Skeletal muscle tissue (tissue), 4 donors: ENCODE measurements around the gene PRDX2. TPM values are rescaled to one million over a fixed set of nuclear protein-coding genes. Genes with fewer than 3 reads are reported as not detected.
"Not testable (repeated sequence)": the region's sequence is repeated elsewhere in the genome, so short reads cannot be mapped to it uniquely, and the experiment has no call there.

ENCODE experiments used
- H3K27ac ChIP-seq: one replicate; pipeline ENCODE4 v1.7.0; 2013; ENCODE audit warnings: mild to moderate bottlenecking, low read depth, low read length, inconsistent platforms
- H3K27me3 ChIP-seq, 3 donors: one replicate each; pipeline ENCODE4 v1.7.0; 2013; ENCODE audit warnings: low read length in 3 of 3; ENCODE audit not compliant: control insufficient read depth in 3 of 3, insufficient read depth in 3 of 3
- H3K36me3 ChIP-seq, 3 donors: one replicate each; pipeline ENCODE4 v1.7.0; 2013; ENCODE audit warnings: low read length in 3 of 3; ENCODE audit not compliant: control insufficient read depth in 3 of 3, insufficient read depth in 3 of 3
- H3K4me1 ChIP-seq, 3 donors: one replicate each; pipeline ENCODE4 v1.7.0; 2013; ENCODE audit warnings: low read length in 3 of 3, mild to moderate bottlenecking in 3 of 3; ENCODE audit not compliant: control insufficient read depth in 3 of 3, insufficient read depth in 3 of 3
- H3K4me3 ChIP-seq, 3 donors: one replicate each; pipeline ENCODE4 v1.7.0; 2013; ENCODE audit warnings: low read length in 3 of 3
- H3K9ac ChIP-seq, 3 donors: one replicate each; pipeline ENCODE4 v1.7.0; 2013; ENCODE audit warnings: low read length in 3 of 3, mild to moderate bottlenecking in 3 of 3, moderate library complexity in 2 of 3, low read depth in 1 of 3
- H3K9me3 ChIP-seq, 3 donors: one replicate each; pipeline ENCODE4 v1.7.0; 2013; ENCODE audit warnings: low read length in 3 of 3; ENCODE audit not compliant: control insufficient read depth in 3 of 3
- total RNA-seq: library from RNA; depleted of rRNA; stranded (reverse); fragments of >200 nt; gene quantifications from one replicate; pipeline ENCODE4 v1.2.3, GENCODE V29; 2014
- donor health status: Osteomylitis.

The PRDX2 gene
- total RNA-seq, 1 donor from 2014 or later, result 207 TPM

- no peak overlapping the region for H3K27ac ChIP-seq
- H3K4me3 ChIP-seq, result peak overlapping the region; percentile 5 to 99 (median 98)
- peak overlapping the region; percentile 93 to 99 (median 97) for H3K9ac ChIP-seq
Observed at GRCh38 chr19:12800466-12800770, 1.2 kb downstream of the PRDX2 start.

GRCh38 chr19:12799742-12800465, 1.7 kb downstream of the PRDX2 start:
- no peak overlapping the region for H3K27ac ChIP-seq
- no peaks in the 10 kb centered on the region for H3K9me3 ChIP-seq
- H3K4me1 ChIP-seq, result peaks cover 28 to 43% (median 30%) of the 10 kb centered on the region in 3 donors
- peak overlapping the region; percentile 93 to 99 (median 97) for H3K9ac ChIP-seq
- peak overlapping the region in 2 of 3 donors; percentile 19 to 99 for H3K4me3 ChIP-seq
- no peaks in the 10 kb centered on the region for H3K27me3 ChIP-seq
- peaks cover 20 to 25% (median 24%) of the 10 kb centered on the region in 3 donors for H3K36me3 ChIP-seq

More at GRCh38 chr19:12800466-12800770, 1.2 kb downstream of the PRDX2 start:
- Histone ChIP-seq H3K27me3 (no peaks in the 10 kb centered on the region), H3K9me3 (no peaks in the 10 kb centered on the region), H3K36me3 (peaks cover 20 to 25% (median 24%) of the 10 kb centered on the region in 3 donors), H3K4me1 (peaks cover 28 to 40% (median 30%) of the 10 kb centered on the region in 3 donors)

- H3K27ac ChIP-seq, H3K9ac ChIP-seq, H3K4me3 ChIP-seq, H3K27me3 ChIP-seq, H3K9me3 ChIP-seq: not testable (repeated sequence)
- H3K36me3 ChIP-seq, result peaks cover 20 to 27% (median 24%) of the 10 kb centered on the region in 3 donors
- peaks cover 35 to 53% (median 38%) of the 10 kb centered on the region in 3 donors for H3K4me1 ChIP-seq
Observed at GRCh38 chr19:12797607-12798006, 4.0 kb downstream of the PRDX2 start.

DNA sequence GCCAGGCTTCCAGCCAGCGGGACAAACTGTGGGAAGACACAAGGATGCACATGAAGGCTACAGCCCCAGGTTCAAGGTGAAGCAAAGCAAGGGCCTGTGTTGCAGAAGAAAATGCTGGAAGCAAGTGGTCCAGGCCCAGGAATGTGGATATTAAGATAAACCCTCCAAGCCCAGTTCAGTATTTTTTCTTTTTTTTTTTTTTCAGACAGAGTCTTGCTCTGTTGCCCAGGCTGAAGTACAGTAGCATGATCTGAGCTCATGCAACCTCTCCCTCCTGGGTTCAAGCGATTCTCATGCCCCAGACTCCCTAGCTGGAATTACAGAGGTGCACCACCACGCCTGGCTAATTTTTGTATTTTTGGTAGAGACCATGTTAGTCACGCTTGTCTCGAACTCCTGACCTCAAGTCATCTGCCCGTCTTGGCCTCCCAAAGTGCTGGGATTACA, 4.4 kb downstream of the PRDX2 start:
- H3K27ac ChIP-seq, result no peak overlapping the region
- H3K27me3 ChIP-seq, result no peaks in the 10 kb centered on the region
- no peaks in the 10 kb centered on the region for H3K9me3 ChIP-seq
- no peak overlapping the region for H3K4me3 ChIP-seq
- H3K36me3 ChIP-seq, result peaks cover 20 to 29% (median 24%) of the 10 kb centered on the region in 3 donors
- H3K9ac ChIP-seq, result no peak overlapping the region
- H3K4me1 ChIP-seq, result peaks cover 31 to 52% (median 34%) of the 10 kb centered on the region in 3 donors

DNA sequence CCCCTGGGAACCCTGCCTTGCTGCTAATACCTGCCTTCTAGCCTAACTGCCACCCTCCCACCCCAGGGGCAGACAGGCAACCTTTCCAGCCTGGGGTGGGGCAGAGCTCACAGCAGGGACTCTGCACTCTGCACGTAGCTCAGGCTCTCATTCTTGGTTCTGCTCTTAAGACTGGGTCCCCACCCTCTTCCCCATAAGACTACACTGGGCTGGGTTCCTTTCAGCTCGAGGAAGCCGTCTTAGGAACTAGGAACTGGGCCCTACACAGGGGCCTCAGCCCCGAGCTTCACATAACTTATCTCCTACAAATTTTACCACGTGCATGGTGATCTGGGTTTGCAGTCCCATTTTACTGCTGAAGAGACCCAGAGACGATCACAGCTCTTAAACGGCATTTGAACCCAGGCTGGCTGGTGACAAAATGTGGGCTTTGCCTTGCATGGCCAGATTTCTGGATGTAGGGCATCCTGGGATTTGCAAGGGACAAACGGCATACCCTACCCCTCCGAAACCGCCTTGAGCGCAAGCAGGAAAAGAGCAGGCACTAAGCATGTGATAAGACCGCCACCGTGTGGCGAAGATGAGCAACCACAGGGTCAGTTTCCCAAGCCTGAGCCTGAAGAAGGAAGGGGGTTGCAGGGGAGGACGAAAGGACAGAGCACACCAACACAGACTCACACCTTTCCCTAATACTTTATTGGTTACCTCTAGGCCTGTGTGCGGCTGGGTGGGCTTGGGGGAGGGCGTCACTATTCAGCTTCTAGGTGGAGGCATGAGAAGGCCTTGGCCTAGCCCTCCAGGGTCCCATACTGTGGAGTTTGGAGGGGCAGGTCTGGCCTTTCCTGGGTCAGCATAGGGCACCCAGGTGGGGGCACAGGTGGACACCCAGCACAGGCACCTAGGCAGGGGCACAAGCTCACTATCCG, 5.2 kb downstream of the PRDX2 start:
- Histone ChIP-seq H3K9ac (peak overlapping the region in 2 of 3 donors; percentile 54), H3K36me3 (peaks cover 20 to 27% (median 24%) of the 10 kb centered on the region in 3 donors), H3K9me3 (no peaks in the 10 kb centered on the region), H3K4me1 (peaks cover 28 to 45% (median 31%) of the 10 kb centered on the region in 3 donors), H3K27ac (peak overlapping the region; percentile 40), H3K27me3 (no peaks in the 10 kb centered on the region), H3K4me3 (peak overlapping the region in 1 of 3 donors; percentile 40)

- Histone ChIP-seq H3K27me3 (no peaks in the 10 kb centered on the region), H3K4me1 (peaks cover 29 to 43% (median 30%) of the 10 kb centered on the region in 3 donors), H3K9ac (peak overlapping the region in 1 of 3 donors; percentile 83), H3K27ac (no peak overlapping the region), H3K36me3 (peaks cover 14 to 21% (median 16%) of the 10 kb centered on the region in 3 donors), H3K4me3 (no peak overlapping the region), H3K9me3 (no peaks in the 10 kb centered on the region)
Observed at GRCh38 chr19:12794971-12795381, 6.6 kb downstream of the PRDX2 start.

DNA sequence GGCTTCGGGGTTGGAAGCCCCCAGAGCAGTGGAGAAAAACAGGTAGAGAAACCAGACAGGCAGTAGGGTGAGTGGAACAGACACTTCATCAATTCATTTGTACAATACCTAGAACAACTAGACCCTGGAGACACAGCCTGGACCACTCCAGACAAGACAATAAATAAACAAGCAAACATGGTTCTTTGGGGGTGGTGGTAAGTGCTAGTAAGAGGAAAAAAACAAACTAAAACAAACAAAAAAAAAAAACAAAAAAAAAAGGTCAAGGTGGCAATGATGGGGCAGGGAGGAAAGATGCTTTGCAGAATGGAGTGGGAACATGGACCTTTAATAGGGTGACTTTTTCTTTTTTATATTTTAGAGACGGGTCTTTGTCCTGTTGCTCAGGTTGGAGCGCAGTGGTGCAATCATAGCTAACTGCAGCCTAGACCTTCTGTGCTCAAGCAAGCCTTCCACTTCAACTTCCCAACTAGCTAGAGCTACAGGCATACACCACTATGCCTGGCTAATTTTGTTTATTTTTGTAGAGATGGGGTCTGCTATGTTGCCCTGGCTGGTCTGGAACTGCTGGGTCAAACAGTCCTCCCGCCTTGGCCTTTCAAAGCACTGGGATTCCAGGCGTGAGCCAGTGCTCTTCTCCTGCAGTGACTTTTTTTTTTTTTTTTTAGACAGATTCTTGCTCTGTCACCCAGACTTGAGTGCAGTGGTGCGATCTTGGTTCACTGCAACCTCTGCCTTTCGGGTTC, 7.2 kb downstream of the PRDX2 start:
- H3K4me1 ChIP-seq, result peaks cover 29 to 37% (median 31%) of the 10 kb centered on the region in 3 donors
- H3K9ac ChIP-seq, result peak overlapping the region; percentile 83 to 99 (median 95)
- H3K4me3 ChIP-seq, result peak overlapping the region; percentile 52 to 98 (median 93)
- H3K36me3 ChIP-seq, result peaks cover 8 to 15% (median 10%) of the 10 kb centered on the region in 3 donors
- no peaks in the 10 kb centered on the region for H3K9me3 ChIP-seq
- no peaks in the 10 kb centered on the region for H3K27me3 ChIP-seq
- peak overlapping the region; percentile 99 for H3K27ac ChIP-seq

GRCh38 chr19:12793290-12794195, 8.1 kb downstream of the PRDX2 start:
- H3K4me1 ChIP-seq, result peaks cover 38 to 45% (median 39%) of the 10 kb centered on the region in 3 donors
- peak overlapping the region; percentile 93 to 98 (median 93) for H3K4me3 ChIP-seq
- H3K27ac ChIP-seq, result peak overlapping the region; percentile 99
- peaks cover 2 to 10% (median 8%) of the 10 kb centered on the region in 3 donors for H3K36me3 ChIP-seq
- H3K9me3 ChIP-seq, result no peaks in the 10 kb centered on the region
- H3K9ac ChIP-seq, result peak overlapping the region; percentile 95 to 99 (median 98)
- no peaks in the 10 kb centered on the region for H3K27me3 ChIP-seq
